ENCODE measurements around the gene ADAMTSL5. TPM values are rescaled to one million over a fixed set of nuclear protein-coding genes. Genes with fewer than 3 reads are reported as not detected.
A peak's percentile ranks its signal among the peaks of the same experiment; 100 is the strongest.

The ADAMTSL5 gene
- total RNA-seq, 1 experiment from 2014 or later, result 0.86 TPM

DNA sequence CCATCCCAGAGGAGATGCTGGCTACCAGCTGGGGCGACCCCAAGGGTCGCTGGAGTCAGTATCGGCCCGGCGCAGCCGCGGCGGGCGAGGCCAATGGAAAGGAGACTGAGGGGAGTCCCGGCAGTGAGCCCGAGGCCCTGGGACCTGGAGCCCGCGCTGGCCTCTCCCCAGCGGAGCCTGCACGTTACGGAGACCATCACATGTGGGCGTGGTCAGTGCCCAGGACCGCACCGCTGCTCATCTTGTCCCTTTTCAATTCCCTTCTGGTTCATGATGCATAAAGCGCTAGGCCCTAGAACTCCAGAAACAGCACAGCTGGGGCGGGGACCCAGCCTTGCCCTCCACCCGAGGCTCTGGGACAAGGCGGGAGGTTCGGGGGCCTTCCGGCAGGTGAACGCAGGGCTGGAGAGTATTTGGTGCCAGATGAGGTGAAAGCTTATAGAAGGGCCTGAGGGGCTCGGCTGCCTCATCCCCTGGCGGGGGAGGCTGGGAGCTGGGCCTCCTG lies 41.8 kb downstream of the ADAMTSL5 start:
- Histone ChIP-seq H3K9me3 (ENCODE audit: low read depth, low read length, poor library complexity, severe bottlenecking) (no peaks in the 10 kb centered on the region), H3K36me3 (ENCODE audit: insufficient read depth, low read length, poor library complexity, severe bottlenecking) (no peaks in the 10 kb centered on the region), H3K27me3 (replicated peaks; ENCODE audit: insufficient read depth, low read depth, low read length, poor library complexity) (peaks cover 61% of the 10 kb centered on the region), H3K27ac (ENCODE audit: low read depth, low read length, poor library complexity, severe bottlenecking) (no peak overlapping the region), H3K4me1 (ENCODE audit: insufficient read depth, low read length, poor library complexity, severe bottlenecking) (peaks cover 24% of the 10 kb centered on the region), H3K4me3 (ENCODE audit: low read depth, low read length, poor library complexity, severe bottlenecking) (peak overlapping the region; percentile 35)
- intact Hi-C loops (cut with micrococcal nuclease; ENCODE audit: unreplicated experiment), result no loop called here
- POLR2A ChIA-PET (ENCODE audit: low non-redundant PET), result no interaction called here
- CTCF ChIA-PET, result interaction anchor here (0.6 to 1.2 kb wide), 2 partner anchors 26 to 687 kb away, joined by 3 to 9 read pairs; no protein-coding TSS in a partner anchor
- BruUV-seq (replicated peaks), result no TSS peak
- DNase-seq (ENCODE audit: low spot score), result peak; percentile 61
- TF ChIP-seq EZH2 (IDR thresholded peaks at IDR 0.05; ENCODE audit: borderline replicate concordance, low read depth, low read length, poor library complexity, severe bottlenecking), result no peak
- TF ChIP-seq, protein P1, sequence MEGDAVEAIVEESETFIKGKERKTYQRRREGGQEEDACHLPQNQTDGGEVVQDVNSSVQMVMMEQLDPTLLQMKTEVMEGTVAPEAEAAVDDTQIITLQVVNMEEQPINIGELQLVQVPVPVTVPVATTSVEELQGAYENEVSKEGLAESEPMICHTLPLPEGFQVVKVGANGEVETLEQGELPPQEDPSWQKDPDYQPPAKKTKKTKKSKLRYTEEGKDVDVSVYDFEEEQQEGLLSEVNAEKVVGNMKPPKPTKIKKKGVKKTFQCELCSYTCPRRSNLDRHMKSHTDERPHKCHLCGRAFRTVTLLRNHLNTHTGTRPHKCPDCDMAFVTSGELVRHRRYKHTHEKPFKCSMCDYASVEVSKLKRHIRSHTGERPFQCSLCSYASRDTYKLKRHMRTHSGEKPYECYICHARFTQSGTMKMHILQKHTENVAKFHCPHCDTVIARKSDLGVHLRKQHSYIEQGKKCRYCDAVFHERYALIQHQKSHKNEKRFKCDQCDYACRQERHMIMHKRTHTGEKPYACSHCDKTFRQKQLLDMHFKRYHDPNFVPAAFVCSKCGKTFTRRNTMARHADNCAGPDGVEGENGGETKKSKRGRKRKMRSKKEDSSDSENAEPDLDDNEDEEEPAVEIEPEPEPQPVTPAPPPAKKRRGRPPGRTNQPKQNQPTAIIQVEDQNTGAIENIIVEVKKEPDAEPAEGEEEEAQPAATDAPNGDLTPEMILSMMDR (conservative IDR thresholded peaks at IDR 0.05; ENCODE audit: low read depth, low read length), result no peak

DNA sequence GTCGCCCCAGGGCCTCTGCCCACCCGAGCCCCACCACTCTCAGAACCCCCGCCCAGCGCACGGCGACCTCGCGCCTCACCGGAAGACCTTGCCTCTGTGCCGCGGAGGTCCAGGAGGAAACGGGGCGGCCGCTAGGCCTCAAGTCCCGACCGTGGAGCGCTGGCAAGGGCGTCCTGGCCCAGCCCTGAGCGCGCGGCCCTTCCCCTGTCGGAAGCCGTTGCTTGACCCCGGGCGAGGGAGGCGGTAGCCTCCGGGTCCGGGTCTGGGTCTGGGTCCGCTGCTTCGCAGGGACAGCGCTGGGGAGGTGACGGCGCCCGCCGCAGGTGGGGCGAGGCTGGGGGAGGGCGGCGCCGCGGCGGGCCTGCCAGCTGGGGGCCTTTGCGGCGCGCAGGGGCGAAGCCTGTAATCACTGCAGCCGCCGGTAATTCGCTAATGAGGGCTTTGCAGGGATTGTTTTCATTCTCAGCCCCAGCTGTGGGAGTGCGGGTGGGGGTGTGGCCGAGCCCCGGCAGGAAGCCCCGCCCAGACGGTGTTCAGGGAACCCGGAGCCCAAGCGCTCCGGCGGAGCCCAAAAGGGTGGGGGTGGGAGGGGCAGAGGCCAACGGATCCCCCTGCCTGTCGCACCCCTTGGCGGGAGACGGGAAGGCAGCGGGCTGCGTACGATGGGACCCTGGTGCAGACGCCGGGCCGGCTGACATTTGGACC lies 42.4 kb downstream of the ADAMTSL5 start:
- peaks cover 24% of the 10 kb centered on the region for H3K4me1 ChIP-seq (ENCODE audit: insufficient read depth, low read length, poor library complexity, severe bottlenecking)
- TF ChIP-seq, protein P1 (conservative IDR thresholded peaks at IDR 0.05; ENCODE audit: low read depth, low read length), result no peak
- peak; percentile 11 for TF ChIP-seq EZH2 (IDR thresholded peaks at IDR 0.05; ENCODE audit: borderline replicate concordance, low read depth, low read length, poor library complexity, severe bottlenecking)
- ChIA-PET CTCF (no interaction called here), POLR2A (ENCODE audit: low non-redundant PET) (no interaction called here)
- no peak overlapping the region for H3K27ac ChIP-seq (ENCODE audit: low read depth, low read length, poor library complexity, severe bottlenecking)
- intact Hi-C loops (cut with micrococcal nuclease; ENCODE audit: unreplicated experiment), result no loop called here
- H3K4me3 ChIP-seq (ENCODE audit: low read depth, low read length, poor library complexity, severe bottlenecking), result peak overlapping the region; percentile 35
- DNase-seq (ENCODE audit: low spot score), result peak; percentile 86
- no peaks in the 10 kb centered on the region for H3K36me3 ChIP-seq (ENCODE audit: insufficient read depth, low read length, poor library complexity, severe bottlenecking)
- peaks cover 65% of the 10 kb centered on the region for H3K27me3 ChIP-seq (replicated peaks; ENCODE audit: insufficient read depth, low read depth, low read length, poor library complexity)
- no TSS peak for BruUV-seq (replicated peaks)
- no peaks in the 10 kb centered on the region for H3K9me3 ChIP-seq (ENCODE audit: low read depth, low read length, poor library complexity, severe bottlenecking)

DNA sequence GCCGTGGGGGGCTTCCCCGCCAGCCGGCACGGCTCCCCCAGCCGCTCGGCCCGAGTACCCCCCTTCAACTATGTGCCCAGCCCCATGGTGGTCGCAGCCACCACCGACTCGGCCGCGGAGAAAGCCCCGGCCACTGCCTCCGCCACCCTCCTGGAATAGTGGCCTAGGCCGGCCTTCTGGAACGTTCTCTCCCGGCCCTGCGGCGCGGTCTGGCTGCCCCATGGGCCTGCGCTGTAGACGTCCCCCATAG lies 42.8 kb downstream of the ADAMTSL5 start:
- intact Hi-C loops (cut with micrococcal nuclease; ENCODE audit: unreplicated experiment), result no loop called here
- ChIA-PET CTCF (no interaction called here), POLR2A (ENCODE audit: low non-redundant PET) (no interaction called here)
- H3K4me1 ChIP-seq (ENCODE audit: insufficient read depth, low read length, poor library complexity, severe bottlenecking), result peaks cover 24% of the 10 kb centered on the region
- no peak overlapping the region for H3K27ac ChIP-seq (ENCODE audit: low read depth, low read length, poor library complexity, severe bottlenecking)
- peak overlapping the region; percentile 35 for H3K4me3 ChIP-seq (ENCODE audit: low read depth, low read length, poor library complexity, severe bottlenecking)
- peak; percentile 67 for TF ChIP-seq EZH2 (IDR thresholded peaks at IDR 0.05; ENCODE audit: borderline replicate concordance, low read depth, low read length, poor library complexity, severe bottlenecking)
- TF ChIP-seq, protein P1 (conservative IDR thresholded peaks at IDR 0.05; ENCODE audit: low read depth, low read length), result no peak
- no TSS peak for BruUV-seq (replicated peaks)
- no peaks in the 10 kb centered on the region for H3K9me3 ChIP-seq (ENCODE audit: low read depth, low read length, poor library complexity, severe bottlenecking)
- H3K36me3 ChIP-seq (ENCODE audit: insufficient read depth, low read length, poor library complexity, severe bottlenecking), result no peaks in the 10 kb centered on the region
- peaks cover 65% of the 10 kb centered on the region for H3K27me3 ChIP-seq (replicated peaks; ENCODE audit: insufficient read depth, low read depth, low read length, poor library complexity)
- no peak for DNase-seq (ENCODE audit: low spot score)

Data from A673 (cell line).